ENCODE measurements around the gene FOXE3. TPM values are rescaled to one million over a fixed set of nuclear protein-coding genes. Genes with fewer than 3 reads are reported as not detected.
"Not testable (repeated sequence)": the region's sequence is repeated elsewhere in the genome, so short reads cannot be mapped to it uniquely, and the experiment has no call there.

The FOXE3 gene
- total RNA-seq, 1 experiment from 2014 or later, result 0.14 TPM

- peak; percentile 83 for DNase-seq
- H3K36me3 ChIP-seq (replicated peaks; ENCODE audit: control insufficient read depth, insufficient read depth, low read length), result no peaks in the 10 kb centered on the region
- peaks cover 100% of the 10 kb centered on the region for H3K27me3 ChIP-seq (ENCODE audit: control insufficient read depth, insufficient read depth, low read length)
- no peak overlapping the region; the same call in 1 of the 2 replicates for H3K4me3 ChIP-seq (ENCODE audit: insufficient read depth, low read depth, low read length)
Observed at GRCh38 chr1:47443530-47444296, 27.6 kb downstream of the FOXE3 start.

GRCh38 chr1:47444297-47444561, 28.1 kb downstream of the FOXE3 start:
- Histone ChIP-seq H3K4me3 (ENCODE audit: insufficient read depth, low read depth, low read length) (peak overlapping the region; percentile 6; the same call in 1 of the 2 replicates), H3K27me3 (ENCODE audit: control insufficient read depth, insufficient read depth, low read length) (peaks cover 100% of the 10 kb centered on the region), H3K36me3 (replicated peaks; ENCODE audit: control insufficient read depth, insufficient read depth, low read length) (no peaks in the 10 kb centered on the region)
- DNase-seq, result no peak

GRCh38 chr1:47444562-47445465, 28.7 kb downstream of the FOXE3 start:
- Histone ChIP-seq H3K4me3 (ENCODE audit: insufficient read depth, low read depth, low read length) (peak overlapping the region; percentile 14; the same call in 1 of the 2 replicates), H3K27me3 (ENCODE audit: control insufficient read depth, insufficient read depth, low read length) (peaks cover 100% of the 10 kb centered on the region), H3K36me3 (replicated peaks; ENCODE audit: control insufficient read depth, insufficient read depth, low read length) (no peaks in the 10 kb centered on the region)
- peak; percentile 82 for DNase-seq

- DNase-seq, result peak; percentile 66
- Histone ChIP-seq H3K27me3 (ENCODE audit: control insufficient read depth, insufficient read depth, low read length) (peaks cover 100% of the 10 kb centered on the region), H3K4me3 (ENCODE audit: insufficient read depth, low read depth, low read length) (no peak overlapping the region), H3K36me3 (replicated peaks; ENCODE audit: control insufficient read depth, insufficient read depth, low read length) (no peaks in the 10 kb centered on the region)
Observed at GRCh38 chr1:47445823-47446550, 29.9 kb downstream of the FOXE3 start.

DNA sequence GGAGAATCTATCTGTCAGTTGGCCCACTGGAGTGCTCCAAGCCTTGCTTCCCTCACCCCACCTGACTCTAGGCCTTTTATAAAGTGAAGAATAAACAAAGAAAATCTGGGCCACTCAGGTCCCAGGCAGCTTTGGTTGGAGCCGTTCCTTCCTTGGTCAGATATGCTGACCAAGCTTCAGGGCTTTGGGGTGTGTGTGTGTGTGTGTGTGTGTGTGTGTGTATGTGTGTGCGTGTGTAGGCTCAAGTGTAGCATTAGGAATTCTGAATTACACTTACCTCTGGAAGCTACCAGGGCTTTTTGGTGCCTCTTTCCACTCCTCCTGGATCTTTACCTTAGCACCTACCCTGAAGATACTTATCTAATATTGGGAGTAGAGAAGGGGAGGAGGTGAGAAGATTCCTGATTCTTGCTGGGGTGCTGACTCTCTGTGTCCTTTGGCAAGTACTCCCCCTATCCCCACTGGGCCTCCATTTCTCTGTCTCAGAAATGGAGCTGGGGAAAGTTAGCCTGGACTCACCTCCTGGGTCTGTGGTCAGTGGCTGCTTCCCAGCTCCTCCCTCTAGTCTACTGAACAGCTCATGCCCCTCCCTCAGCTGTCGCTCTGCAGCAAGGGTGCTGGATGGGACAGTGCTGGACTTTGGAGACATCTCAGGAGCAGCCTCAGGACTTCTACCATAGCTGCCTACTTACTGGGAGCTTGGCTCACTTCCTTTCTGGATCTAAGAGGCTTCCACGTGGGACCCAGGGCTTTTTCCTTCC, 32.6 kb downstream of the FOXE3 start:
- H3K27me3 ChIP-seq (ENCODE audit: control insufficient read depth, insufficient read depth, low read length), result peaks cover 92% of the 10 kb centered on the region
- H3K36me3 ChIP-seq (replicated peaks; ENCODE audit: control insufficient read depth, insufficient read depth, low read length), result no peaks in the 10 kb centered on the region

GRCh38 chr1:47449822-47450552, 33.9 kb downstream of the FOXE3 start:
- peak; percentile 94 for DNase-seq
- peaks cover 79% of the 10 kb centered on the region for H3K27me3 ChIP-seq (ENCODE audit: control insufficient read depth, insufficient read depth, low read length)
- H3K4me3 ChIP-seq (ENCODE audit: insufficient read depth, low read depth, low read length), result 0 out of 2 replicates have a peak overlapping the region, but pooled peaks have one; percentile 2
- no peaks in the 10 kb centered on the region for H3K36me3 ChIP-seq (replicated peaks; ENCODE audit: control insufficient read depth, insufficient read depth, low read length)

More for the DNA sequence above, 32.6 kb downstream of the FOXE3 start:
- no peak overlapping the region for H3K4me3 ChIP-seq (ENCODE audit: insufficient read depth, low read depth, low read length)
- DNase-seq, result no peak

DNA sequence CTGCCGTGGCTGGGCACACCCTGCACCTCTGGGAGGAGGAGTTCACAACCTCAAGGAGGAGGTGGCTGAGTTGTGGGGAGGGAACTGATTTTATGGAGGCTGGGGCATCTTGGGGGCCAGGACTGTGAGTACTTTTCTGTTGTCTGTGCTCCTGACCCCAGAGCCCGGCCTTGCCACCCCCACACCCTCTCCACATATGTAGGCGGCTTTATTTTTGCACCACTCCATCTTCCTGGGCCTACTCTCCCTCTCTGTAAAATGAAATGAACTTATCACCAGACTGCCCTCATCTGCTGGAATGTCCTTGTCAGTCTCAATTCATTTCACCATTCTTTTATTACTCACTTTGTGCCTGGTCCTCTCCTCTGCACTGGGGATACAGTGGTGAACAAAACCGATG, 34.5 kb downstream of the FOXE3 start:
- no peaks in the 10 kb centered on the region for H3K36me3 ChIP-seq (replicated peaks; ENCODE audit: control insufficient read depth, insufficient read depth, low read length)
- no peak overlapping the region for H3K4me3 ChIP-seq (ENCODE audit: insufficient read depth, low read depth, low read length)
- peaks cover 72% of the 10 kb centered on the region for H3K27me3 ChIP-seq (ENCODE audit: control insufficient read depth, insufficient read depth, low read length)
- DNase-seq, result no peak

DNA sequence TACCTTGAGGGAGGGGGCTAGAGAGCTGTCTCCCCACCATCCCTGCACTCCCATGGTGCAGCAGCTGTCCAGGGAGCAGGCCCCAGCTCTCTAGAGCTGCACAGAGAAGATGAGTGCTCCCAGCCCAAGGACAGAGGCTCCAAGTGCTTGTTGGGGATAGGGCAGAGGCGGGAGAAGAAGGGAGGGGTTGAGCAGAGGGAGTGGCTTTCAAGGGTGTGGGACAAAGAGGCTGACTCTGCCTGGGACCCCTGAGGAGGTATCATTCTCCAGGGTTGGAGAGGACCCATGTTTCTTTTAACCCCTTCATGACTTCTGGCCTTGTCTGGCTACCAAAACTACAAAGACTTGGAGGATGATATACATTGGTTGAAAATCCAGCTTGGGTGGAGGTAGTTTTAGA, 36.3 kb downstream of the FOXE3 start:
- peak; percentile 76 for DNase-seq
- Histone ChIP-seq H3K27me3 (ENCODE audit: control insufficient read depth, insufficient read depth, low read length) (peaks cover 54% of the 10 kb centered on the region), H3K4me3 (ENCODE audit: insufficient read depth, low read depth, low read length) (no peak overlapping the region), H3K36me3 (replicated peaks; ENCODE audit: control insufficient read depth, insufficient read depth, low read length) (no peaks in the 10 kb centered on the region)

- H3K36me3 ChIP-seq (replicated peaks; ENCODE audit: control insufficient read depth, insufficient read depth, low read length); DNase-seq; H3K4me3 ChIP-seq (ENCODE audit: insufficient read depth, low read depth, low read length): not testable (repeated sequence)
- peaks cover 41% of the 10 kb centered on the region for H3K27me3 ChIP-seq (ENCODE audit: control insufficient read depth, insufficient read depth, low read length)
Observed at GRCh38 chr1:47453910-47454309, 37.8 kb downstream of the FOXE3 start.

DNA sequence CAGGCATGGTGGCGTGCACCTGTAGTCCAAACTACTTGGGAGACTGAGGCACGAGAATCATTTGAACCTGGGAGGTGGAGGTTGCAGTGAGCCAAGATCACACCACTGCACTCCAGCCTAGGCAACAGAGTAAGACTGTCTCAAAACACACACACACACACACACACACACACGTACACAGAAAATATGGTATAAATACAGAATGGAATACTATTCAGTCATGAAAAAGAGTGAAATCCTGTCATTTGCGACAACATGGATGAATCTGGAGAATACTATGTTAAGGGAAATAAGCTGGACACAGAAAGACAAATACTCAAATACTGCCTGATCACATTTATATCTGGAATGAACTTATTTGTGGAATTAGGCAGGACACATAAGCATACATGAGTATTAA, 40.2 kb downstream of the FOXE3 start:
- no peaks in the 10 kb centered on the region for H3K36me3 ChIP-seq (replicated peaks; ENCODE audit: control insufficient read depth, insufficient read depth, low read length)
- H3K4me3 ChIP-seq (ENCODE audit: insufficient read depth, low read depth, low read length), result no peak overlapping the region
- DNase-seq, result no peak
- H3K27me3 ChIP-seq (ENCODE audit: control insufficient read depth, insufficient read depth, low read length), result peaks cover 23% of the 10 kb centered on the region

GRCh38 chr1:47457547-47457946, 41.5 kb downstream of the FOXE3 start:
- H3K4me3 ChIP-seq (ENCODE audit: insufficient read depth, low read depth, low read length); DNase-seq; H3K36me3 ChIP-seq (replicated peaks; ENCODE audit: control insufficient read depth, insufficient read depth, low read length): not testable (repeated sequence)
- peaks cover 13% of the 10 kb centered on the region for H3K27me3 ChIP-seq (ENCODE audit: control insufficient read depth, insufficient read depth, low read length)

DNA sequence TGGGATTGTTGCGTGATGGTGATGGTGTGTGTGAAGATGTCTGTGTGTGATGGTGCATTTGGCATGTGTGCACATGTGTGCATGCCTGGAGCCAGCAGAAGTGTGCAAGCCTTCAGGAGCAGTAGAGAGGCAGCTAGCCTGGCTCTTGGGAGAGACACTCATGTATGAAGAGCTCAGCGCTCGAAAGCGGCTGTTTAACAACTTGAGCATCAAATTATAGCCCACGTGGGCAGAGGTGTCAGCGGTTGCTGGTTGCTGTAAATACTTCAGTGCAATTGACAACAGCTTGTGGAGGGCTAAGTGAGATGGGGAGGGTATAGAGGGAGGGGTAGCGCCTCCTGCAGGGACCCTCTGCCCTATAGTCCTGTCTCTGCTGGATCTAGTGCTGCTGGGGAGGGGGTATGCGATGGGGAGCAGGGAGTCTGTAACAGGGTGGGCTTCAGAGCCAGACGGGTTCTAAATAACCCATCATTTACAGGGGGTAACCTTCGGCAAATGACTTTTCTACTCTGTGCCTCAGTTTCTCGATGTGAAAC, 43.2 kb downstream of the FOXE3 start:
- DNase-seq, result no peak
- H3K4me3 ChIP-seq (ENCODE audit: insufficient read depth, low read depth, low read length), result no peak overlapping the region
- peaks cover 9% of the 10 kb centered on the region; the same call in 1 of the 2 replicates for H3K27me3 ChIP-seq (ENCODE audit: control insufficient read depth, insufficient read depth, low read length)
- H3K36me3 ChIP-seq (replicated peaks; ENCODE audit: control insufficient read depth, insufficient read depth, low read length), result no peaks in the 10 kb centered on the region

- Histone ChIP-seq H3K27me3 (ENCODE audit: control insufficient read depth, insufficient read depth, low read length) (peaks cover 9% of the 10 kb centered on the region; the same call in 1 of the 2 replicates), H3K36me3 (replicated peaks; ENCODE audit: control insufficient read depth, insufficient read depth, low read length) (no peaks in the 10 kb centered on the region), H3K4me3 (ENCODE audit: insufficient read depth, low read depth, low read length) (no peak overlapping the region)
- no peak for DNase-seq
Observed at GRCh38 chr1:47460040-47460439, 44.0 kb downstream of the FOXE3 start.
